Measurements from ENCODE around the gene ODF4. TPM values are rescaled to one million over a fixed set of nuclear protein-coding genes. Genes with fewer than 3 reads are reported as not detected.

ODF4 gene
- total and polyA plus RNA-seq, 7 donors, result not detected

DNA sequence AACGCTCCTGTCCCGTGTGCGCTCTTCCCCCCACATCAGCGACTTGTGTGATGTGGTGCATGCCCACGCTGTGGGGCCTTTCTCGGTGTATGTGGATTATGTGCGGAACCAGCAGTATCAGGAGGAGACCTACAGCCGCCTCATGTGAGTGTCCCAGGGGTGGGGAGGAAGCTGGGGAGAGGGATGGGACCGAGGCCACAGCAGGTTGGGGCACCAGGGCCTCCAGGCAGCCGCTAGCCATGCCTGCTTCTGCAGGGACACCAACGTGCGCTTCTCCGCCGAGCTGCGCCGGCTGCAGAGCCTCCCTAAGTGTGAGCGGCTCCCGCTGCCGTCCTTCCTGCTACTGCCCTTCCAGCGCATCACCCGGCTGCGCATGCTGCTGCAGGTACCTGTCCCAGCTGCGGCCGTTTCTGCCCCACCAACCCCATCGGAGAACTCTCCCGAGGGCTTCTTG is 23.8 kb upstream of the ODF4 start:
- no peaks in the 10 kb centered on the region for H3K9me3 ChIP-seq
- 32 to 39% (median 34%) methylated on average over 26 of the region's 26 CpGs for WGBS, 3 donors
- no peaks in the 10 kb centered on the region for H3K4me1 ChIP-seq
- intact Hi-C loops (cut with DNase I), result no loop called here
- H3K27me3 ChIP-seq (ENCODE audit: insufficient read depth in 3 of 3, low read length in 2 of 3), result peaks cover 0 to 29% (median 8%) of the 10 kb centered on the region in 3 donors
- DNase-seq (no peak), ATAC-seq (no peak)
- TF ChIP-seq, protein P1, sequence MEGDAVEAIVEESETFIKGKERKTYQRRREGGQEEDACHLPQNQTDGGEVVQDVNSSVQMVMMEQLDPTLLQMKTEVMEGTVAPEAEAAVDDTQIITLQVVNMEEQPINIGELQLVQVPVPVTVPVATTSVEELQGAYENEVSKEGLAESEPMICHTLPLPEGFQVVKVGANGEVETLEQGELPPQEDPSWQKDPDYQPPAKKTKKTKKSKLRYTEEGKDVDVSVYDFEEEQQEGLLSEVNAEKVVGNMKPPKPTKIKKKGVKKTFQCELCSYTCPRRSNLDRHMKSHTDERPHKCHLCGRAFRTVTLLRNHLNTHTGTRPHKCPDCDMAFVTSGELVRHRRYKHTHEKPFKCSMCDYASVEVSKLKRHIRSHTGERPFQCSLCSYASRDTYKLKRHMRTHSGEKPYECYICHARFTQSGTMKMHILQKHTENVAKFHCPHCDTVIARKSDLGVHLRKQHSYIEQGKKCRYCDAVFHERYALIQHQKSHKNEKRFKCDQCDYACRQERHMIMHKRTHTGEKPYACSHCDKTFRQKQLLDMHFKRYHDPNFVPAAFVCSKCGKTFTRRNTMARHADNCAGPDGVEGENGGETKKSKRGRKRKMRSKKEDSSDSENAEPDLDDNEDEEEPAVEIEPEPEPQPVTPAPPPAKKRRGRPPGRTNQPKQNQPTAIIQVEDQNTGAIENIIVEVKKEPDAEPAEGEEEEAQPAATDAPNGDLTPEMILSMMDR (IDR thresholded peaks at IDR 0.05), result no peak
- peaks cover 0 to 12% of the 10 kb centered on the region in 2 donors for H3K36me3 ChIP-seq (ENCODE audit: insufficient read depth in 1 of 2, low read depth in 1 of 2)
- H3K4me3 ChIP-seq, result no peak overlapping the region
- H3K27ac ChIP-seq, result no peak overlapping the region

DNA sequence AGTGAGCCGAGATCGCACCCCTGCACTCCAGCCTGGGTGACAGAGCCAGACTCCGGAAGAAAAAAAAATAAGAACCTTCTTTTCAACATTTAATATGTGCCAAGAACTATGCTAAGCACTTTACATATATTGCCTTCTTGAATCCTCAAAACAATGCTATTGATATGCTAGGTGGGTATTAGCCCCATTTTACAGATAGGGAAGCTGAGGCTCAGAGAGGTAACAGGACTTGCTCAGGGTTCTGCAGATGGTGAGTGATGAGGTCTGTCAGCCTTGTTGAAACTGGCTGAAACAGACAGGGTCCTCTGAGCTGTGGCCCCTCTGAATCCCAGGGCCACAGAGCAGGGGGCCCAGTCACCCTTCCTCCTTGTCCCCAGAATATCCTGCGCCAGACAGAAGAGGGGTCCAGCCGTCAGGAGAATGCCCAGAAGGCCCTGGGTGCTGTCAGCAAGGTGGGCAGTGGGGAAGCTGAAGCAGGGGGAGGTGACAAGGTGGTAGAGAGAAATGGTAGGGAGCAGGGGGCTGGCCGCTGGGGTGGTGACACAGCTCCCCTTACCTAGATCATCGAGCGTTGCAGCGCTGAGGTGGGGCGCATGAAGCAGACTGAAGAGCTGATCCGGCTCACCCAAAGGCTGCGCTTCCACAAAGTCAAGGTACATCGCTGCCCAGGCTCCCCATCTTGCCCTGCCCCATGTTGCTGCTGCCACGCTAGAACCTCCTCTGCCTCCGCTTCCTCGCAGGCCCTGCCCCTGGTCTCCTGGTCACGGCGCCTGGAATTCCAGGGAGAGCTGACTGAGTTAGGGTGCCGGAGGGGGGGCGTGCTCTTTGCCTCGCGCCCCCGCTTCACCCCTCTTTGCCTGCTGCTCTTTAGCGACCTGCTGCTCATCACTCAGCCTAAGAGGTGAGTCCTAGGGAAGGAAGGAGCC is 21.4 kb upstream of the ODF4 start:
- DNase-seq, result no peak
- Histone ChIP-seq H3K4me1 (no peaks in the 10 kb centered on the region), H3K9me3 (no peaks in the 10 kb centered on the region), H3K4me3 (no peak overlapping the region), H3K36me3 (ENCODE audit: insufficient read depth in 1 of 2, low read depth in 1 of 2) (peaks cover 0 to 12% of the 10 kb centered on the region in 2 donors), H3K27ac (no peak overlapping the region), H3K27me3 (ENCODE audit: insufficient read depth in 3 of 3, low read length in 2 of 3) (peaks cover 0 to 29% (median 2%) of the 10 kb centered on the region in 3 donors)
- 69 to 75% (median 70%) methylated on average over 23 to 24 of the region's 24 CpGs for WGBS, 3 donors
- intact Hi-C loops (cut with DNase I), result no loop called here
- TF ChIP-seq, protein P1 (IDR thresholded peaks at IDR 0.05), result no peak
- ATAC-seq, result no peak

DNA sequence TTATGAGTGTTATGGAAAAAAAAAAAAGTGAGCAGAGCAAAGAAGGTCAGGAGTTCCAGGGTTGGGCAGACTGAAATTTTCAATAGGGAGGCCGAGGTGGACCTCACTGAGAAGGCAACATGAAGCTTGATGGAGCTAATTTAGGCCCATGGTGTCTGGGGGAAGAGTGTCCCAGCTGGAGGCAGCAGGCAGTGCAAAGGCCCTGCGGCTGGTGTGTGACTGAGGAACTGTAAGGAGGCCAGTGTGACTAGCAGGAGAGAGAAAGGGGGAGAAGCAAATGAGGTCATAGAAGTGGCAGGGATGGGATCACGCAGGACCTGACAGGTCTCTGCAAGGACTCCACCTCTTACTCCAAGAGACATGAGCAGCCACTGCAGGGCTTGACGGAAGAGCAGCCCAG is 19.4 kb upstream of the ODF4 start:
- ATAC-seq (no peak), DNase-seq (no peak)
- Histone ChIP-seq H3K27ac (no peak overlapping the region), H3K9me3 (no peaks in the 10 kb centered on the region), H3K36me3 (ENCODE audit: insufficient read depth in 1 of 2, low read depth in 1 of 2) (peaks cover 0 to 12% of the 10 kb centered on the region in 2 donors), H3K27me3 (ENCODE audit: insufficient read depth in 3 of 3, low read length in 2 of 3) (peaks cover 0 to 28% (median 0%) of the 10 kb centered on the region in 3 donors), H3K4me1 (no peaks in the 10 kb centered on the region), H3K4me3 (no peak overlapping the region)
- WGBS, 3 donors, result 85 to 91% (median 88%) methylated on average over 4 of the region's 4 CpGs
- intact Hi-C loops (cut with DNase I), result no loop called here
- TF ChIP-seq, protein P1 (IDR thresholded peaks at IDR 0.05), result no peak

DNA sequence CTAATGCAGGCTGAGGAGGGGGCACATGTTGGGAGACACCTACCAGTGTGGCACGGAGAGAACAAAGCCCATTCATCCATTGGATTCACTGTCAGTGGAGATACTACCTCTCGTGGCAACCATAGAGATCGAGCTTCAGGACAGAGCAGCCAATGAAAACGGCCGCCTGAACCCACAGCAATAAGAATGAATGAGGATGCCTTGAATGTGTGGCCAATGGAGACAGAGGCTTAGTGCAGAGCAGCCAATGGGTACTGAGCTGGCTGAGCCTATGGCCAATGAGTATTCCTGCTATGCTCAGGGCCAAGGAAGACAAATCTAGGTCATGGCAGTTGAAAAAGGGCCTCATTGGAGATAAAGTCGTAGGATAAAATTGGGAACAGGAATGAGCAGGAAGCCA is 18.6 kb upstream of the ODF4 start:
- H3K4me3 ChIP-seq, result no peak overlapping the region
- WGBS, 3 donors, result 61 to 67% (median 64%) methylated on average over 6 of the region's 6 CpGs
- H3K9me3 ChIP-seq, result no peaks in the 10 kb centered on the region
- no peaks in the 10 kb centered on the region for H3K4me1 ChIP-seq
- H3K36me3 ChIP-seq (ENCODE audit: insufficient read depth in 1 of 2, low read depth in 1 of 2), result peaks cover 0 to 12% of the 10 kb centered on the region in 2 donors
- no peak for DNase-seq
- TF ChIP-seq, protein P1 (IDR thresholded peaks at IDR 0.05), result no peak
- intact Hi-C loops (cut with DNase I), result no loop called here
- H3K27me3 ChIP-seq (ENCODE audit: insufficient read depth in 3 of 3, low read length in 2 of 3), result peaks cover 0 to 30% (median 0%) of the 10 kb centered on the region in 3 donors
- no peak for ATAC-seq
- H3K27ac ChIP-seq, result no peak overlapping the region

Data from psoas muscle (tissue), 8 donors.